Keratinocyte (primary cell): Measurements from ENCODE around the gene TLE1. TPM values are rescaled to one million over a fixed set of nuclear protein-coding genes. Genes with fewer than 3 reads are reported as not detected.

Experiments used
- DNase-seq: peaks from one replicate; pipeline ENCODE4 v3.0.0-alpha.2; 2011; ENCODE audit warnings: low read depth, missing footprints, low spot score
- FAIRE-seq: peaks from 2 replicates; lab custom pipeline; 2011; peaks lifted over from hg19 to GRCh38; lab: Jason Lieb, UNC
- H2AFZ ChIP-seq: 2 replicates; pipeline ENCODE4 v1.6.0; 2012; ENCODE audit warnings: low read length, control low read depth, inconsistent platforms; ENCODE audit not compliant: control insufficient read depth
- H3K27ac ChIP-seq: 2 replicates; pipeline ENCODE4 v1.5.1; 2011; ENCODE audit warnings: low read length; ENCODE audit not compliant: control insufficient read depth, insufficient read depth
- H3K27me3 ChIP-seq: 3 replicates; pipeline ENCODE4 v1.6.0; 2011; ENCODE audit warnings: low read length; ENCODE audit not compliant: control insufficient read depth, insufficient read depth; ENCODE audit errors: extremely low read depth
- H3K36me3 ChIP-seq, 2 experiments: 2 replicates in 1 of 2; 3 replicates in 1 of 2; pipeline ENCODE4 v1.5.1; 2011; ENCODE audit warnings: low read length in 2 of 2, mild to moderate bottlenecking in 1 of 2; ENCODE audit not compliant: control insufficient read depth in 2 of 2, insufficient read depth in 2 of 2; ENCODE audit errors: extremely low read depth in 1 of 2
- H3K4me1 ChIP-seq: 3 replicates; pipeline ENCODE4 v1.5.1; 2011; ENCODE audit warnings: low read length; ENCODE audit not compliant: control insufficient read depth, insufficient read depth; ENCODE audit errors: extremely low read depth
- H3K4me2 ChIP-seq: 3 replicates; pipeline ENCODE4 v1.6.0; 2011; ENCODE audit warnings: low read depth, low read length; ENCODE audit not compliant: control insufficient read depth, insufficient read depth; ENCODE audit errors: extremely low read depth
- H3K4me3 ChIP-seq, 3 experiments: fragments of 200-600 bp in 1 of 3; sonication (generic) in 1 of 3; 2 replicates in 2 of 3; 3 replicates in 1 of 3; pipeline ENCODE4 v1.5.1; 2011 to 2016; ENCODE audit warnings: low read length in 3 of 3, mild to moderate bottlenecking in 3 of 3, control low read depth in 2 of 3, inconsistent platforms in 1 of 3, low read depth in 1 of 3, mixed read lengths in 1 of 3, mixed run types in 1 of 3, moderate library complexity in 1 of 3; ENCODE audit not compliant: control insufficient read depth in 2 of 3, insufficient read depth in 2 of 3; ENCODE audit errors: extremely low read depth in 1 of 3
- H3K79me2 ChIP-seq: 2 replicates; pipeline ENCODE4 v1.6.0; 2012; ENCODE audit warnings: low read length; ENCODE audit not compliant: control insufficient read depth, insufficient read depth
- H3K9ac ChIP-seq: 3 replicates; pipeline ENCODE4 v1.6.0; 2011; ENCODE audit warnings: low read length; ENCODE audit not compliant: control insufficient read depth, insufficient read depth; ENCODE audit errors: extremely low read depth
- H3K9me1 ChIP-seq: 3 replicates; pipeline ENCODE4 v1.6.0; 2011; ENCODE audit warnings: low read length; ENCODE audit not compliant: control insufficient read depth, insufficient read depth; ENCODE audit errors: extremely low read depth
- H3K9me3 ChIP-seq: 2 replicates; pipeline ENCODE4 v1.5.1; 2012; ENCODE audit warnings: low read depth, low read length; ENCODE audit not compliant: control insufficient read depth
- H4K20me1 ChIP-seq: 3 replicates; pipeline ENCODE4 v1.6.0; 2011; ENCODE audit warnings: low read length; ENCODE audit not compliant: control insufficient read depth, insufficient read depth; ENCODE audit errors: extremely low read depth
- EZH2 ChIP-seq: IDR thresholded peaks from one replicate; pipeline ENCODE4 v1.6.1; 2012; ENCODE audit warnings: inconsistent platforms, mild to moderate bottlenecking, low read length, moderate library complexity
- dilution Hi-C: fragments of 300-500 bp; cut with MboI; formaldehyde crosslinking; loops from one replicate; pipeline ENCODE4 v1.7.0; 2020; ENCODE audit warnings: low sequenced_read_pairs; ENCODE audit not compliant: extremely low pct_ligation_motif_present
- polyA plus RNA-seq, 5 experiments: library from polyadenylated mRNA; depleted of rRNA in 3 of 5; stranded (reverse) in 3 of 5; stranded (forward) in 1 of 5; unstranded in 1 of 5; fragments of >200 nt; gene quantifications; 1 replicate in 1 of 5; 2 replicates in 3 of 5; 3 replicates in 1 of 5; pipeline versions ENCODE4 v1.2.1 to v1.2.3, GENCODE V29; 2011 to 2012; ENCODE audit warnings: missing spikeins in 2 of 5, low read depth in 1 of 5, low replicate concordance in 1 of 5
- TF ChIP-seq, protein P1 (sequence below), 3 experiments: IDR thresholded peaks in 1 of 3; conservative IDR thresholded peaks in 1 of 3; optimal IDR thresholded peaks in 1 of 3; 2 replicates in 2 of 3; 3 replicates in 1 of 3; pipeline versions ENCODE3 to v1.5.1; 2011; ENCODE audit warnings: low read length in 3 of 3, mild to moderate bottlenecking in 3 of 3, moderate library complexity in 2 of 3, control low read depth in 1 of 3, inconsistent platforms in 1 of 3; ENCODE audit not compliant: insufficient read depth in 2 of 3; ENCODE audit errors: extremely low read depth in 1 of 3

TLE1 gene
- polyA plus RNA-seq, 1 donor (not counting 4 experiments of a cell fraction or from before 2014, with no cell fraction given) = 29.6 TPM

DNA sequence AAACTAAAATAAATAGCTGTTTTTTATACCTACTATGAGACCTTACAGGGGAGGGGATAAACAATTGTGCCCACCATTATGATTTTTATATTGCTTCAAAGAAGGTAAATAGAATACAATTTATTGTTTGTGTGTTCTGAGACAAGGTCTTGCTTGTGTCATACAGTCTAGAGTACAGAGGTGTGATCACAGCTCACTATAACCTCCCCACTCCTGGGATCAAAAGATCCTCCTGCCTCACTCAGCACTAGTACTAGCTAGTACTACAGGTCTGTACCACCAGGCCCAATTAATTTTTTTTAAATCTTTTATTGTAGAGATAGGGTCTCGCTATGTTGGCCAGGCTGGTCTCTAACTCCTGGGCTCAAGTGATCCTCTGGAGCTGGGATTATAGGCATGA lies 11.3 kb downstream of the TLE1 start:
- Histone ChIP-seq H3K27me3 (no peaks in the 10 kb centered on the region), H3K79me2 (peaks cover 89% of the 10 kb centered on the region), H3K4me3 (no peak overlapping the region), H3K9me1 (no peaks in the 10 kb centered on the region), H3K9ac (no peak overlapping the region), H3K4me2 (no peak overlapping the region), H3K9me3 (no peaks in the 10 kb centered on the region), H3K27ac (no peak overlapping the region), H2AFZ (no peak overlapping the region), H3K36me3 (peaks cover 11 to 15% of the 10 kb centered on the region in 2 experiments), H3K4me1 (peaks cover 14% of the 10 kb centered on the region), H4K20me1 (no peaks in the 10 kb centered on the region)
- no peak for DNase-seq
- dilution Hi-C loops = no loop called here
- TF ChIP-seq EZH2 = no peak
- TF ChIP-seq, protein P1, sequence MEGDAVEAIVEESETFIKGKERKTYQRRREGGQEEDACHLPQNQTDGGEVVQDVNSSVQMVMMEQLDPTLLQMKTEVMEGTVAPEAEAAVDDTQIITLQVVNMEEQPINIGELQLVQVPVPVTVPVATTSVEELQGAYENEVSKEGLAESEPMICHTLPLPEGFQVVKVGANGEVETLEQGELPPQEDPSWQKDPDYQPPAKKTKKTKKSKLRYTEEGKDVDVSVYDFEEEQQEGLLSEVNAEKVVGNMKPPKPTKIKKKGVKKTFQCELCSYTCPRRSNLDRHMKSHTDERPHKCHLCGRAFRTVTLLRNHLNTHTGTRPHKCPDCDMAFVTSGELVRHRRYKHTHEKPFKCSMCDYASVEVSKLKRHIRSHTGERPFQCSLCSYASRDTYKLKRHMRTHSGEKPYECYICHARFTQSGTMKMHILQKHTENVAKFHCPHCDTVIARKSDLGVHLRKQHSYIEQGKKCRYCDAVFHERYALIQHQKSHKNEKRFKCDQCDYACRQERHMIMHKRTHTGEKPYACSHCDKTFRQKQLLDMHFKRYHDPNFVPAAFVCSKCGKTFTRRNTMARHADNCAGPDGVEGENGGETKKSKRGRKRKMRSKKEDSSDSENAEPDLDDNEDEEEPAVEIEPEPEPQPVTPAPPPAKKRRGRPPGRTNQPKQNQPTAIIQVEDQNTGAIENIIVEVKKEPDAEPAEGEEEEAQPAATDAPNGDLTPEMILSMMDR (optimal IDR thresholded peaks at IDR 0.05 in 1 of 3, IDR thresholded peaks at IDR 0.05 in 1 of 3, conservative IDR thresholded peaks at IDR 0.05 in 1 of 3; ENCODE audit: extremely low read depth in 1 of 3, insufficient read depth in 2 of 3, low read length in 3 of 3) = no peak
- FAIRE-seq = no peak

DNA sequence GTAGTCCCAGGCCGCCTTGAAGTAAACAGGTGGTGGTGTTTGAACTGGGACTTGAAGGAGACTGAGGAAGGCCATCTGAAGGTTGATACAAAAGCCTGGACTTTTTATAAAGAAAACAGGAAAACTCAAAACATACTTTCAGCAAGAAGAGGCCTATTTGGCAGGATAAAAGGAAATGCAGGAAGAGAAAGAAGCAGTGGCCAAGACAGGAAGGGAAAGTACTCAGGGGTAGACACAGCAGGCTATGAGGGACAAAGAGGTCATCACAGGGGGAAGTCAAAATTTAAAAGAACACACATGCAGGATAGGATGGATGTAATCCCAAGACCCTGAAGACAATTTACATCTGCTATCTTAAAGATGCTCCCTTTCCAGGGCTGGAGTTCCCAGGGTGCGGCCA lies 13.0 kb downstream of the TLE1 start:
- TF ChIP-seq, protein P1 (optimal IDR thresholded peaks at IDR 0.05 in 1 of 3, IDR thresholded peaks at IDR 0.05 in 1 of 3, conservative IDR thresholded peaks at IDR 0.05 in 1 of 3; ENCODE audit: extremely low read depth in 1 of 3, insufficient read depth in 2 of 3, low read length in 3 of 3) = no peak
- TF ChIP-seq EZH2 = no peak
- Histone ChIP-seq H3K9ac (no peak overlapping the region), H3K4me3 (no peak overlapping the region), H3K9me3 (no peaks in the 10 kb centered on the region), H3K27me3 (no peaks in the 10 kb centered on the region), H3K36me3 (peaks cover 11 to 15% of the 10 kb centered on the region in 2 experiments), H3K4me2 (no peak overlapping the region), H3K79me2 (peaks cover 78% of the 10 kb centered on the region), H4K20me1 (no peaks in the 10 kb centered on the region), H3K27ac (no peak overlapping the region), H3K9me1 (no peaks in the 10 kb centered on the region), H3K4me1 (peaks cover 12% of the 10 kb centered on the region), H2AFZ (no peak overlapping the region)
- FAIRE-seq (no peak), DNase-seq (no peak)
- dilution Hi-C loops = no loop called here
